Epithelial cell of esophagus (primary cell): ENCODE measurements around the gene NLRP8.
"Not testable (repeated sequence)": the region's sequence is repeated elsewhere in the genome, so short reads cannot be mapped to it uniquely, and the experiment has no call there.

Source experiments
- DNase-seq: peaks from one replicate; pipeline ENCODE4 v3.0.0; 2010; ENCODE audit warnings: low read depth
- H3K4me3 ChIP-seq: 2 replicates; pipeline ENCODE4 v1.5.1; 2011; ENCODE audit warnings: mild to moderate bottlenecking, low read length, control low read depth
- CTCF ChIP-seq: IDR thresholded peaks from 2 replicates; pipeline ENCODE4 v1.5.1; 2011; ENCODE audit warnings: low read depth, mild to moderate bottlenecking, low read length, control low read depth, inconsistent platforms; ENCODE audit not compliant: insufficient read depth; ENCODE audit errors: missing control alignments

The NLRP8 gene

DNA sequence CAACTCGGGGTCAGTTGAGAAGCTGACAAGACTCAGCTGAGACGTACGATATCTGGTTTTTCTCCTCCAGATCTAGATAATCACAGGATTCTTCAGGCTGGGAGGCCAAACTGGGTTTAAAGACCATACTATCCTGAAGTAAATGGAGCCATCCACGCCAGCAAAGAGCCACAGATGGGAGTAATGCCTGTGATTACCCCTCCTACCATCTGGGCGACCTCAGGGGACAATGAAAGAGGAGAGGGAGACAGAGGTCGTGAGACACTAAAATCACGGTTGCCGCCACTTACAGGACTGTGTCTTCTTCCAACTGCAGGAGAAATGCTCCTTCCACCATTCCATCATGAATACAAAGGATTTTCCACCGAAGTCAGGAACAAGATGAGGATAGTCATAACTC, 12.4 kb upstream of the NLRP8 start:
- no peak overlapping the region for H3K4me3 ChIP-seq
- DNase-seq: no peak
- TF ChIP-seq CTCF: no peak

DNA sequence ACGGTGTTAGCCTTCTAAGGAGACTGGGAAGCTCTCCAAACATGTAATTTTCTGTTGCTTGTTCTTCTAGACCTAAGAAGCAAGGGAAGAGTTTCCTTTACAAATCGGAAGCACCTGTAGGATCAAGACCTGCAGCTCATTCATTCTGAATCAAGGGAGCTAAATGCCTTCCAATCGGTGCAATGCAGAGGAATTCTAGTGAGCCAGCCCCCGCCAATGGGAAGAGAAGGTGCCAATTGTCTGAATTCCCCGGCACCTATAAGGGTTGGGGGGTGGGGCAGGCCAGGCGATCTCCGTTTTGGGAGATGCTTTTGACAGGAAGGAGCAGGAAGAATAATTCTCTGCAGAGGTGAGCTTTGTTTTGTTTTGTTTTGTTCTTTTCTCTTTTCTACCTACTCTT, 8.4 kb upstream of the NLRP8 start:
- DNase-seq: no peak
- H3K4me3 ChIP-seq: no peak overlapping the region
- no peak for TF ChIP-seq CTCF

- H3K4me3 ChIP-seq: no peak overlapping the region
- no peak for DNase-seq
Measured at GRCh38 chr19:55940306-55940705, 7.3 kb upstream of the NLRP8 start.

DNA sequence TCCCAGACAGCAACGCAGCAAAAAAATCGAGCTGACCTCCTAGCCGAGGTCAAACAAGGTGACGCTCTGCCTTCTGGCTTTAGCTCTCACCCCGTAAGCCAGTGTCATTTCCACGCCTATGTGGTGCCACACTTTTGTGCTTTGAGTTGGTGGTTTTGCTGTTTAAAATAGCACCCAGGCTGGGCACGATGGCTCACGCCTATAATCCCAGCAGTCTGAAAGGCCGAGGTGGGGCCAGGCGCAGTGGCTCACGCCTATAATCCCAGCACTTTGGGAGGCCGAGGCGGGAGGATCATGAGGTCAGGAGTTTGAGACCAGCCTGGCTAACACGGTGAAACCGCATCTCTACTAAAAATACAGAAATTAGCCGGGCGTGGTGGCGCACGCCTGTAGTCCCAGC, 2.9 kb downstream of the NLRP8 start:
- not testable (repeated sequence) for DNase-seq, H3K4me3 ChIP-seq

More at GRCh38 chr19:55940306-55940705, 7.3 kb upstream of the NLRP8 start:
- TF ChIP-seq CTCF: no peak

GRCh38 chr19:55956431-55956830, 8.8 kb downstream of the NLRP8 start:
- no peak for DNase-seq
- H3K4me3 ChIP-seq: no peak overlapping the region
- no peak for TF ChIP-seq CTCF

- TF ChIP-seq CTCF: no peak
- no peak overlapping the region for H3K4me3 ChIP-seq
- no peak for DNase-seq
Measured at GRCh38 chr19:55958356-55958755, 10.7 kb downstream of the NLRP8 start.

DNA sequence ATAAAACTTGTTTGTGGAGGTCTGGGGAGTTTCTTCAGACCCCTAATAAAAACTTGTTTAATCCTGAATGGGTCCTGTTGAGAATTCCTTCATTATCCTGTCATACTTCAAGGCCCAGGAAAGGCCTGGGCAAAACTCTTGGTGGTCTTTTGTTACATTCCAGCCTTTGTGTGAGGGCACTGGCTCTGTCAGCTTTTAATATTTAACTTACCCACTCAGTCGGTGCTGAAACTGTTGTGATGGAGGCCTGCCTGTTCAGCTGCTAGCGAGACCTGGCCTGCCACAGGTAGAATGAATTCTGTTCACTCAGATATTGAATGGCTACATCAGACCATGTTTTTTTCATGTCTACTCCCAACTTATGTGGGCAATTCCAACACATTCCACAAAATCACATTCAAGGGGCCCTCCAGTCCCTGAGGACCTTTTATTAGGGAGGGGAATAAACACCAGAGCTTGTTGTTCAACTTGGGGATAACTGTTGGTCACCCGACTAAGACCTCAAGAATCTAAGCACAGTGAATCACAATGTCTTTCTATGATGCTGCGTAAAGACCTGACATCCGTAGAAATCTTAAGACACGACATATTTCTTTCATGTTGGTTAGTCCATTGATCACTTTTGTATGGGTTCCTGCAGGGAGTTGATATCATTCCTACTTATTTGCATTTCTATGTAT, 12.5 kb downstream of the NLRP8 start:
- H3K4me3 ChIP-seq: no peak overlapping the region
- no peak for DNase-seq
- no peak for TF ChIP-seq CTCF
